Adrenal gland (tissue), 12 donors: ENCODE measurements around the gene FTH1. TPM values are rescaled to one million over a fixed set of nuclear protein-coding genes. Genes with fewer than 3 reads are reported as not detected.

ENCODE experiments used
- DNase-seq, 7 donors: peaks; one replicate each; pipeline ENCODE4 v3.0.0-alpha.2; 2019 to 2020
- H3K27ac ChIP-seq, 5 donors: fragments of 200-600 bp; sonication (generic) in 4 of 5; 1 replicate in 3 of 5; 2 replicates in 2 of 5; pipeline versions ENCODE4 v1.5.1 to v1.8.0; 2016 to 2020; ENCODE audit warnings: mild to moderate bottlenecking in 1 of 5
- H3K27me3 ChIP-seq: fragments of 200-600 bp; 2 replicates; pipeline ENCODE4 v1.8.0; 2021
- H3K36me3 ChIP-seq, 2 donors: fragments of 200-600 bp; replicated peaks in 1 of 2; 1 replicate in 1 of 2; 2 replicates in 1 of 2; pipeline versions ENCODE4 v1.5.1 to v1.8.0; 2018 to 2022
- H3K4me1 ChIP-seq, 2 donors: fragments of 200-600 bp; replicated peaks in 1 of 2; 1 replicate in 1 of 2; 2 replicates in 1 of 2; pipeline versions ENCODE4 v1.5.1 to v1.8.0; 2018 to 2021
- H3K4me3 ChIP-seq, 4 donors: fragments of 200-600 bp; sonication (generic) in 3 of 4; one replicate each; pipeline ENCODE4 v1.5.1; 2016 to 2018
- H3K9me3 ChIP-seq, 3 donors: fragments of 200-600 bp; sonication (generic) in 1 of 3; replicated peaks in 1 of 3; 1 replicate in 2 of 3; 2 replicates in 1 of 3; pipeline versions ENCODE4 v1.5.1 to v1.8.0; 2016 to 2021
- POLR2A ChIP-seq, 2 donors: fragments of 450-650 bp; IDR thresholded peaks; one replicate each; pipeline ENCODE4 v1.6.1; 2017; ENCODE audit warnings: antibody characterized with exemption in 2 of 2, mild to moderate bottlenecking in 2 of 2, moderate library complexity in 1 of 2
- WGBS, 4 donors: extraction: QIAGEN DNeasy Blood & Tissue Kit in 2 of 4; methylation state at CpG; one replicate each; pipeline versions ENCODE4 v1.1.5 to v1.1.7; 2013 to 2017; 5-methylcytosine and 5-hydroxymethylcytosine counted together
- intact Hi-C, 2 donors: fragments of 100-400 bp; cut with DNase I; formaldehyde crosslinking; loops; one replicate each; pipeline versions ENCODE4 v1.14.1 to v1.15.0; 2022 to 2023
- polyA plus RNA-seq, 3 donors: library from polyadenylated mRNA; stranded (reverse); fragments of 200-250 nt in 2 of 3; fragments of 350-450 nt in 1 of 3; fragmentation: Illumina TruSeq in 1 of 3; extraction: RNeasy Lipid Tissue Mini Kit (QIAGEN cat#74804) in 1 of 3; gene quantifications; one replicate each; pipeline ENCODE4 v1.2.3, GENCODE V29; 2013 to 2014
- total RNA-seq, 9 donors: library from RNA; depleted of rRNA in 4 of 9; stranded (reverse); fragments of >200 nt in 4 of 9; fragments of 120-200 nt in 1 of 9; fragmentation: NEBNext Ultra II Directional in 1 of 9; extraction: Animal tissue kit (Norgen Biotek cat#: 25700) in 1 of 9; gene quantifications; one replicate each; pipeline versions ENCODE4 v1.1.0 to v1.2.4, GENCODE V29; 2013 to 2023
- TF ChIP-seq, protein P1 (sequence below), 6 experiments: fragments of 450-650 bp in 4 of 6; fragments of 200-600 bp in 2 of 6; sonication (generic) in 1 of 6; IDR thresholded peaks; 1 replicate in 5 of 6; 2 replicates in 1 of 6; pipeline versions ENCODE4 v1.5.1 to v1.8.0; 2016 to 2021; ENCODE audit warnings: antibody characterized with exemption in 6 of 6, mild to moderate bottlenecking in 2 of 6, moderate library complexity in 1 of 6
- donor health status: healthy with polysubstance abuse.
- donor health status: Bipolar disorder and iron deficiency.
- donor health status: DM: yes; HTN: yes; CAD: no.
- donor health status: DM: no; HTN: no; CAD: no.
- donor health status: DM: no; HTN: no; CAD: no.
- donor health status: DM: yes; HTN: yes; CAD: no.

FTH1 gene
- total and polyA plus RNA-seq, 12 donors = 530 to 5,565 (median 3,420) TPM

DNA sequence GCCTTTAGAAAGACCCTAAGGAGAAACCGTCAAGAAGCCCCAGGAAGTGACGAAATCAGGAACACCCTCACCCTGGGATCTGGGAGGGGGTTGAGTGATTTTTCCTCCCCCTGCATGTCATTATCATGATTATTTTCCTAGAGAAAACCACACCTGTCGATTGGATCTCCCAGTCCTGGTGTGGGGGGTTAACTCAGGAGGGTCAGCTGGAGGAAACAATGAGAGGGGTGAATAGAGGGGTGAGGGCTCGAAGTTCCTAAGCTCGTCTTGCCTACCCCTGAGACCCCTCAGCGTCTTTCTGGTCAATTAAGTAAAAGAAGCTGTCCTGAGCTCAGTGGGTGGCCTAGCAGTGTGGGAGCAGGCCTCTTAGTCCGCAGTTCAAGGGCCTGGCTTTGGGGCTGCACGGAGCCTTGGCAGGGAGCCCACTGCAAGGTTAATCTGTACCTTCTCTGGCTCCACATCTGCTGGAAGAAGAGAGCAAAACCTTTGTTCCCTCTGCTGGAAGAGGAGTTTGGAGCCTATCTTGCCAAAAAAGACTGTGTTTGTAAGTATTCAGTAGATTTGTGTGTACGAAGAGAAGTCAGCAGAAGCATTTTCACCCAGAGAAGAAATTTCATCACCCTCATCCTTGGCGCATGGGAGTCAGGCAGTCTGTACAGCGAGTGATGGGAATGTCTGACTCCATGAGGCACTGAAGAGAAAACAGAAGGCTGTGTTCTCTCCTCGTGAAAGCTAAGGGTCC, 34.2 kb upstream of the FTH1 start:
- Histone ChIP-seq H3K9me3 (no peaks in the 10 kb centered on the region), H3K4me1 (peaks cover 7 to 16% of the 10 kb centered on the region in 2 donors), H3K27me3 (no peaks in the 10 kb centered on the region), H3K4me3 (no peak overlapping the region), H3K36me3 (no peaks in the 10 kb centered on the region), H3K27ac (peak overlapping the region in 2 of 5 donors; percentile 16 to 19)
- peak in 2 of 7 donors; percentile 31 to 48 for DNase-seq
- TF ChIP-seq POLR2A (IDR thresholded peaks at IDR 0.05) = no peak
- TF ChIP-seq, protein P1, sequence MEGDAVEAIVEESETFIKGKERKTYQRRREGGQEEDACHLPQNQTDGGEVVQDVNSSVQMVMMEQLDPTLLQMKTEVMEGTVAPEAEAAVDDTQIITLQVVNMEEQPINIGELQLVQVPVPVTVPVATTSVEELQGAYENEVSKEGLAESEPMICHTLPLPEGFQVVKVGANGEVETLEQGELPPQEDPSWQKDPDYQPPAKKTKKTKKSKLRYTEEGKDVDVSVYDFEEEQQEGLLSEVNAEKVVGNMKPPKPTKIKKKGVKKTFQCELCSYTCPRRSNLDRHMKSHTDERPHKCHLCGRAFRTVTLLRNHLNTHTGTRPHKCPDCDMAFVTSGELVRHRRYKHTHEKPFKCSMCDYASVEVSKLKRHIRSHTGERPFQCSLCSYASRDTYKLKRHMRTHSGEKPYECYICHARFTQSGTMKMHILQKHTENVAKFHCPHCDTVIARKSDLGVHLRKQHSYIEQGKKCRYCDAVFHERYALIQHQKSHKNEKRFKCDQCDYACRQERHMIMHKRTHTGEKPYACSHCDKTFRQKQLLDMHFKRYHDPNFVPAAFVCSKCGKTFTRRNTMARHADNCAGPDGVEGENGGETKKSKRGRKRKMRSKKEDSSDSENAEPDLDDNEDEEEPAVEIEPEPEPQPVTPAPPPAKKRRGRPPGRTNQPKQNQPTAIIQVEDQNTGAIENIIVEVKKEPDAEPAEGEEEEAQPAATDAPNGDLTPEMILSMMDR (IDR thresholded peaks at IDR 0.05) = no peak
- 61 to 72% (median 71%) methylated on average over 10 to 12 of the region's 12 CpGs for WGBS, 4 donors
- intact Hi-C loops = no loop called here

DNA sequence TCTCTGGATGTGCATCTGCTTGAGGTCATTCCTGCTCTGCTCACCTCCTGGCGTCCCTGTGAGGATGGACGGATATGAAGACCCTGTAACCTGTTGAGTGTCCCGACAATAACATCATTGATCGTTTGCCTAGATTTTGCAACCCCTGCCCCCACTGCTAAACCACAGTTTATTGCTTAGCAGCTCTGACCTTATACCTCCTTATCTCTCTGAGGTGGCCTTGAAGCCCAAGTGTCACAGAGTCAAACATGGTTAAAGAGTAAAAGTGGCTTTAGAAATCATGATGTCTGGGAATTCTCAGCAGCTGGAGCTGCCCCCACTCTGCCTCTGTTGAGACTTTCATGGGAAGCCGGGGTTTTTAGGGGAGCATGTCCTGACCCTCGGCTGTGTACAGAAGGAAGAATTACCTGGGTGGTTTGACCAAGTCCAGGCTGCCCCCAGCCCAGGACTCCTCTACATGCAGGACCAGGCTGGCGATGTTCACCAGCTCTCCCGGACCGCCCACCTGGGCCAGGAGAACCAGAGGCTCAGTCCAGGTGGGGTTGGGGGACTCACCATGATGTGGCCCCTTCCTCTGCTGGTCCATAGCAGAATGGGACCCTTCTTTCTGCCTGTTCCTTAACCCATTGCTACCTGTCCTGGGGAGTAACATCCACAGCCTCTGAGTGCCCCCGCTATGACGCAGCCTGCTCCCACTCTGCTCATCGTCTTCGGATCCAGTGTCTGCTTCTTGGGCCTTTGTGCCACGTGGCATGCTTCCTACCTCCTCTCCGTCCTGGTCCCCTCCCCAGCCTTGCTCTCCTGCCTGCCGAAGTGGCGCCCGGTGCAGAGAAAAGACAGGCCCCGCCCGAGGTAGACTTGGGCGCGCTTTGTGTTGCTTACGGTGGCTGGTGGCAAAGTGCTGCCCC, 33.4 kb upstream of the FTH1 start:
- peak in 2 of 7 donors; percentile 31 to 39 for DNase-seq
- Histone ChIP-seq H3K36me3 (no peaks in the 10 kb centered on the region), H3K9me3 (no peaks in the 10 kb centered on the region), H3K4me1 (peaks cover 7 to 16% of the 10 kb centered on the region in 2 donors), H3K27ac (no peak overlapping the region), H3K27me3 (no peaks in the 10 kb centered on the region), H3K4me3 (no peak overlapping the region)
- TF ChIP-seq POLR2A (IDR thresholded peaks at IDR 0.05) = no peak
- TF ChIP-seq, protein P1 (IDR thresholded peaks at IDR 0.05) = no peak
- intact Hi-C loops = no loop called here
- WGBS, 4 donors = 82 to 87% (median 85%) methylated on average over 12 to 23 of the region's 23 CpGs

- intact Hi-C loops = no loop called here
- TF ChIP-seq POLR2A (IDR thresholded peaks at IDR 0.05) = no peak
- TF ChIP-seq, protein P1 (IDR thresholded peaks at IDR 0.05) = no peak
- Histone ChIP-seq H3K27me3 (no peaks in the 10 kb centered on the region), H3K4me3 (no peak overlapping the region), H3K9me3 (no peaks in the 10 kb centered on the region), H3K36me3 (no peaks in the 10 kb centered on the region), H3K4me1 (peaks cover 7 to 16% of the 10 kb centered on the region in 2 donors), H3K27ac (no peak overlapping the region)
- 94 to 100% (median 98%) methylated on average over 7 of the region's 7 CpGs for WGBS, 4 donors
- no peak for DNase-seq
Measured at GRCh38 chr11:61999141-61999975, 31.9 kb upstream of the FTH1 start.
